Measurements from ENCODE around the gene MYT1. TPM values are rescaled to one million over a fixed set of nuclear protein-coding genes. Genes with fewer than 3 reads are reported as not detected.

MYT1 gene
- total RNA-seq, 1 donor from 2014 or later = 1.2 TPM

GRCh38 chr20:64150756-64151632, 13.3 kb upstream of the MYT1 start:
- H3K4me1 ChIP-seq = peaks cover 43% of the 10 kb centered on the region
- H3K4me3 Mint-ChIP-seq = peak overlapping the region; percentile 64
- H3K9me3 ChIP-seq (ENCODE audit: low read depth) = no peaks in the 10 kb centered on the region
- peaks cover 2% of the 10 kb centered on the region for H4K20me1 ChIP-seq (ENCODE audit: low read depth)
- H3K27me3 ChIP-seq = no peaks in the 10 kb centered on the region
- H3K27ac Mint-ChIP-seq = peak overlapping the region; percentile 18
- no peaks in the 10 kb centered on the region for H3K36me3 Mint-ChIP-seq
- no peak overlapping the region for H3K4me3 ChIP-seq
- peaks cover 26% of the 10 kb centered on the region for H3K27me3 Mint-ChIP-seq (ENCODE audit: insufficient read depth, low read depth)
- peaks cover 2% of the 10 kb centered on the region for H3K9me3 Mint-ChIP-seq
- no peak overlapping the region for H2AFZ ChIP-seq (replicated peaks)
- no peaks in the 10 kb centered on the region for H3K36me3 ChIP-seq
- H3F3A ChIP-seq (ENCODE audit: low read depth) = peaks cover 22% of the 10 kb centered on the region
- H3K27ac ChIP-seq = peak overlapping the region; percentile 67
- peak overlapping the region; percentile 68 for H3K4me2 ChIP-seq
- H3K9ac ChIP-seq = no peak overlapping the region
- H3K79me2 ChIP-seq (ENCODE audit: low read depth) = no peaks in the 10 kb centered on the region
- no peak for DNase-seq (ENCODE audit: low spot score)
- peaks cover 43% of the 10 kb centered on the region for H3K4me1 Mint-ChIP-seq
- TF ChIP-seq, protein P1, sequence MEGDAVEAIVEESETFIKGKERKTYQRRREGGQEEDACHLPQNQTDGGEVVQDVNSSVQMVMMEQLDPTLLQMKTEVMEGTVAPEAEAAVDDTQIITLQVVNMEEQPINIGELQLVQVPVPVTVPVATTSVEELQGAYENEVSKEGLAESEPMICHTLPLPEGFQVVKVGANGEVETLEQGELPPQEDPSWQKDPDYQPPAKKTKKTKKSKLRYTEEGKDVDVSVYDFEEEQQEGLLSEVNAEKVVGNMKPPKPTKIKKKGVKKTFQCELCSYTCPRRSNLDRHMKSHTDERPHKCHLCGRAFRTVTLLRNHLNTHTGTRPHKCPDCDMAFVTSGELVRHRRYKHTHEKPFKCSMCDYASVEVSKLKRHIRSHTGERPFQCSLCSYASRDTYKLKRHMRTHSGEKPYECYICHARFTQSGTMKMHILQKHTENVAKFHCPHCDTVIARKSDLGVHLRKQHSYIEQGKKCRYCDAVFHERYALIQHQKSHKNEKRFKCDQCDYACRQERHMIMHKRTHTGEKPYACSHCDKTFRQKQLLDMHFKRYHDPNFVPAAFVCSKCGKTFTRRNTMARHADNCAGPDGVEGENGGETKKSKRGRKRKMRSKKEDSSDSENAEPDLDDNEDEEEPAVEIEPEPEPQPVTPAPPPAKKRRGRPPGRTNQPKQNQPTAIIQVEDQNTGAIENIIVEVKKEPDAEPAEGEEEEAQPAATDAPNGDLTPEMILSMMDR (IDR thresholded peaks at IDR 0.05) = no peak
- TF ChIP-seq EZH2phosphoT487 (IDR thresholded peaks at IDR 0.05) (no peak), EZH2 (IDR thresholded peaks at IDR 0.05) (no peak)

- H3K4me3 Mint-ChIP-seq = no peak overlapping the region
- peaks cover 26% of the 10 kb centered on the region for H3K27me3 Mint-ChIP-seq (ENCODE audit: insufficient read depth, low read depth)
- Histone ChIP-seq H3K4me1 (peaks cover 43% of the 10 kb centered on the region), H3K4me3 (no peak overlapping the region), H3F3A (ENCODE audit: low read depth) (peaks cover 22% of the 10 kb centered on the region), H3K27ac (peak overlapping the region; percentile 67), H4K20me1 (ENCODE audit: low read depth) (no peaks in the 10 kb centered on the region), H3K27me3 (no peaks in the 10 kb centered on the region), H2AFZ (replicated peaks) (no peak overlapping the region), H3K4me2 (peak overlapping the region; percentile 68), H3K9me3 (ENCODE audit: low read depth) (no peaks in the 10 kb centered on the region), H3K36me3 (no peaks in the 10 kb centered on the region), H3K79me2 (ENCODE audit: low read depth) (no peaks in the 10 kb centered on the region), H3K9ac (no peak overlapping the region)
- DNase-seq (ENCODE audit: low spot score) = peak; percentile 74
- peaks cover 2% of the 10 kb centered on the region for H3K9me3 Mint-ChIP-seq
- no peaks in the 10 kb centered on the region for H3K36me3 Mint-ChIP-seq
- peak overlapping the region; percentile 19 for H3K27ac Mint-ChIP-seq
- no peak for TF ChIP-seq EZH2phosphoT487 (IDR thresholded peaks at IDR 0.05)
- TF ChIP-seq EZH2 (IDR thresholded peaks at IDR 0.05) = no peak
- TF ChIP-seq, protein P1 (IDR thresholded peaks at IDR 0.05) = no peak
- peaks cover 51% of the 10 kb centered on the region for H3K4me1 Mint-ChIP-seq
Measured at GRCh38 chr20:64151633-64152530, 12.4 kb upstream of the MYT1 start.

- Histone ChIP-seq H3K4me3 (no peak overlapping the region), H3K9me3 (ENCODE audit: low read depth) (no peaks in the 10 kb centered on the region), H3K4me2 (no peak overlapping the region), H4K20me1 (ENCODE audit: low read depth) (no peaks in the 10 kb centered on the region), H3F3A (ENCODE audit: low read depth) (peaks cover 22% of the 10 kb centered on the region), H2AFZ (replicated peaks) (no peak overlapping the region), H3K27me3 (no peaks in the 10 kb centered on the region), H3K4me1 (peaks cover 38% of the 10 kb centered on the region), H3K9ac (no peak overlapping the region), H3K79me2 (ENCODE audit: low read depth) (no peaks in the 10 kb centered on the region), H3K27ac (no peak overlapping the region), H3K36me3 (no peaks in the 10 kb centered on the region)
- Mint-ChIP-seq H3K9me3 (peaks cover 2% of the 10 kb centered on the region), H3K27me3 (ENCODE audit: insufficient read depth, low read depth) (peaks cover 28% of the 10 kb centered on the region), H3K4me3 (no peak overlapping the region), H3K27ac (peak overlapping the region; percentile 29), H3K36me3 (no peaks in the 10 kb centered on the region), H3K4me1 (peaks cover 54% of the 10 kb centered on the region)
- TF ChIP-seq EZH2 (IDR thresholded peaks at IDR 0.05) = no peak
- no peak for TF ChIP-seq EZH2phosphoT487 (IDR thresholded peaks at IDR 0.05)
- TF ChIP-seq, protein P1 (IDR thresholded peaks at IDR 0.05) = no peak
- DNase-seq (ENCODE audit: low spot score) = no peak
Measured at GRCh38 chr20:64152906-64153305, 11.3 kb upstream of the MYT1 start.

All from neural progenitor cell (in vitro differentiated cells).